HG03159 (cell line): ENCODE data around the gene MADCAM1.
"Not testable (repeated sequence)": the region's sequence is repeated elsewhere in the genome, so short reads cannot be mapped to it uniquely, and the experiment has no call there.

Experiments
- ATAC-seq: cut with Tn5 transposase; IDR thresholded peaks from one replicate; pipeline ENCODE4 v1.9.1; 2021; ENCODE audit warnings: mild to moderate bottlenecking, moderate library complexity; ENCODE audit not compliant: unreplicated experiment

The MADCAM1 gene

GRCh38 chr19:496112-496665, at the start of gene MADCAM1:
Gene MADCAM1, plus strand, starts transcription at chr19:496486. Its CDS starts 14 bp downstream, at chr19:496500.
- ATAC-seq: no peak

- ATAC-seq: no peak
These were observed 49.2 kb upstream of the MADCAM1 start for GRCh38 chr19:447064-447426.

GRCh38 chr19:447816-448560, 48.3 kb upstream of the MADCAM1 start:
- no peak for ATAC-seq

GRCh38 chr19:449916-450315, 46.4 kb upstream of the MADCAM1 start:
- ATAC-seq: no peak

- not testable (repeated sequence) for ATAC-seq
These were observed 45.3 kb upstream of the MADCAM1 start for GRCh38 chr19:450912-451481.

- ATAC-seq: no peak
These were observed 43.5 kb upstream of the MADCAM1 start for GRCh38 chr19:452829-453228.

- no peak for ATAC-seq
These were observed 42.7 kb upstream of the MADCAM1 start for GRCh38 chr19:453606-454005.

GRCh38 chr19:455031-455705, 41.1 kb upstream of the MADCAM1 start:
- no peak for ATAC-seq

GRCh38 chr19:455851-456546, 40.3 kb upstream of the MADCAM1 start:
- ATAC-seq: no peak

- no peak for ATAC-seq
These were observed 39.7 kb upstream of the MADCAM1 start for GRCh38 chr19:456547-457110.

GRCh38 chr19:457636-458035, 38.6 kb upstream of the MADCAM1 start:
- no peak for ATAC-seq

GRCh38 chr19:458091-459042, 37.9 kb upstream of the MADCAM1 start:
- ATAC-seq: no peak

GRCh38 chr19:459724-460511, 36.4 kb upstream of the MADCAM1 start:
- ATAC-seq: no peak

- ATAC-seq: no peak
These were observed 35.2 kb upstream of the MADCAM1 start, which contains the start of gene SHC2 for GRCh38 chr19:460877-461720. Gene SHC2, minus strand, starts transcription at chr19:461033. Its CDS starts 37 bp downstream, at chr19:460996.

GRCh38 chr19:461721-462551, 34.4 kb upstream of the MADCAM1 start:
- ATAC-seq: no peak

- no peak for ATAC-seq
These were observed 32.6 kb upstream of the MADCAM1 start for GRCh38 chr19:463483-464207.

- no peak for ATAC-seq
These were observed 32.1 kb upstream of the MADCAM1 start for GRCh38 chr19:464208-464545.
